ENCODE data around the gene UBE2R2. TPM values are rescaled to one million over a fixed set of nuclear protein-coding genes. Genes with fewer than 3 reads are reported as not detected.

UBE2R2 gene
- polyA plus RNA-seq, 1 experiment, result 18.3 TPM

GRCh38 chr9:33926746-33927485 is 110.0 kb downstream of the UBE2R2 start:
- ChIA-PET POLR2A (no interaction called here), CTCF (interaction anchor here (3.7 to 5.0 kb wide), 2 partner anchors 8 to 147 kb away, joined by 27 to 36 read pairs; no protein-coding TSS in a partner anchor)
- no peak for TF ChIP-seq CTCF (IDR thresholded peaks at IDR 0.05; ENCODE audit: insufficient read depth, low read depth, low read length)
- H3K27me3 ChIP-seq (ENCODE audit: control insufficient read depth, insufficient read depth, low read length), result no peaks in the 10 kb centered on the region
- no peak for DNase-seq (ENCODE audit: low read depth)
- no peak overlapping the region for H3K4me3 ChIP-seq (ENCODE audit: low read depth, low read length)
- peaks cover 50% of the 10 kb centered on the region for H3K36me3 ChIP-seq (ENCODE audit: control insufficient read depth, insufficient read depth, low read length)

GRCh38 chr9:33927694-33928093 is 110.7 kb downstream of the UBE2R2 start:
- no peaks in the 10 kb centered on the region for H3K27me3 ChIP-seq (ENCODE audit: control insufficient read depth, insufficient read depth, low read length)
- H3K36me3 ChIP-seq (ENCODE audit: control insufficient read depth, insufficient read depth, low read length), result peaks cover 50% of the 10 kb centered on the region
- H3K4me3 ChIP-seq (ENCODE audit: low read depth, low read length), result no peak overlapping the region
- ChIA-PET POLR2A (no interaction called here), CTCF (interaction anchor here (1.1 kb wide), 1 partner anchor 190 kb away, joined by 3 read pairs; no protein-coding TSS in a partner anchor)
- no peak for TF ChIP-seq CTCF (IDR thresholded peaks at IDR 0.05; ENCODE audit: insufficient read depth, low read depth, low read length)
- DNase-seq (ENCODE audit: low read depth), result no peak

GRCh38 chr9:33931326-33931725 is 114.4 kb downstream of the UBE2R2 start:
- Histone ChIP-seq H3K36me3 (ENCODE audit: control insufficient read depth, insufficient read depth, low read length) (peaks cover 42% of the 10 kb centered on the region), H3K4me3 (ENCODE audit: low read depth, low read length) (no peak overlapping the region), H3K27me3 (ENCODE audit: control insufficient read depth, insufficient read depth, low read length) (no peaks in the 10 kb centered on the region)
- no peak for DNase-seq (ENCODE audit: low read depth)
- TF ChIP-seq CTCF (IDR thresholded peaks at IDR 0.05; ENCODE audit: insufficient read depth, low read depth, low read length), result no peak
- ChIA-PET POLR2A (no interaction called here), CTCF (no interaction called here)

- Histone ChIP-seq H3K36me3 (ENCODE audit: control insufficient read depth, insufficient read depth, low read length) (peaks cover 34% of the 10 kb centered on the region), H3K27me3 (ENCODE audit: control insufficient read depth, insufficient read depth, low read length) (no peaks in the 10 kb centered on the region), H3K4me3 (ENCODE audit: low read depth, low read length) (no peak overlapping the region)
- POLR2A ChIA-PET, result no interaction called here
- CTCF ChIA-PET, result interaction anchor here (0.9 to 2.7 kb wide), 3 partner anchors 11 to 142 kb away, joined by 3 to 9 read pairs (median 4); no protein-coding TSS in a partner anchor
- TF ChIP-seq CTCF (IDR thresholded peaks at IDR 0.05; ENCODE audit: insufficient read depth, low read depth, low read length), result no peak
- no peak for DNase-seq (ENCODE audit: low read depth)
These were observed 115.3 kb downstream of the UBE2R2 start for GRCh38 chr9:33932078-33932807.

GRCh38 chr9:33934188-33934878 is 117.4 kb downstream of the UBE2R2 start:
- Histone ChIP-seq H3K4me3 (ENCODE audit: low read depth, low read length) (no peak overlapping the region), H3K27me3 (ENCODE audit: control insufficient read depth, insufficient read depth, low read length) (no peaks in the 10 kb centered on the region), H3K36me3 (ENCODE audit: control insufficient read depth, insufficient read depth, low read length) (peaks cover 32% of the 10 kb centered on the region)
- ChIA-PET POLR2A (interaction anchor here (0.6 kb wide), 1 partner anchor 10 kb away, joined by 4 read pairs; no protein-coding TSS in a partner anchor), CTCF (interaction anchor here (1.0 to 5.2 kb wide), 5 partner anchors 8 to 196 kb away, joined by 3 to 27 read pairs (median 6); no protein-coding TSS in a partner anchor)
- no peak for DNase-seq (ENCODE audit: low read depth)
- TF ChIP-seq CTCF (IDR thresholded peaks at IDR 0.05; ENCODE audit: insufficient read depth, low read depth, low read length), result no peak
